ENCODE data around the gene SBNO2. TPM values are rescaled to one million over a fixed set of nuclear protein-coding genes. Genes with fewer than 3 reads are reported as not detected.

Gene SBNO2
- total and polyA plus RNA-seq, 4 donors, result 45.6 to 155 (median 95.9) TPM

GRCh38 chr19:1074544-1075283, 99.4 kb downstream of the SBNO2 start:
- TF ChIP-seq CTCF (IDR thresholded peaks at IDR 0.05; ENCODE audit: control extremely low read depth, extremely low read depth), result no peak
- Histone ChIP-seq H3K4me3 (no peak overlapping the region), H3K36me3 (ENCODE audit: control insufficient read depth in 4 of 4, insufficient read depth in 4 of 4, low read length in 4 of 4) (peaks cover 0 to 30% (median 0%) of the 10 kb centered on the region in 4 donors), H3K9ac (ENCODE audit: insufficient read depth in 1 of 2, low read length in 2 of 2) (no peak overlapping the region), H3K27ac (ENCODE audit: low read depth in 1 of 2, low read length in 1 of 2) (peak overlapping the region in 1 of 2 donors; percentile 61), H3K4me1 (ENCODE audit: control insufficient read depth in 5 of 5, insufficient read depth in 5 of 5, low read length in 5 of 5) (peaks cover 0 to 21% (median 0%) of the 10 kb centered on the region in 5 donors), H3K27me3 (ENCODE audit: control insufficient read depth in 3 of 3, insufficient read depth in 3 of 3, low read length in 2 of 3) (peaks cover 0 to 22% (median 19%) of the 10 kb centered on the region in 3 donors), H3K9me3 (ENCODE audit: control insufficient read depth in 4 of 4, insufficient read depth in 3 of 4, low read length in 3 of 4) (no peaks in the 10 kb centered on the region)
- DNase-seq, result peak in 1 of 3 donors; percentile 53
- ATAC-seq (ENCODE audit: insufficient read depth, low FRiP score), result peak; percentile 32
- WGBS, 2 donors, result 19 to 29% methylated on average over 17 to 54 of the region's 54 CpGs

DNA sequence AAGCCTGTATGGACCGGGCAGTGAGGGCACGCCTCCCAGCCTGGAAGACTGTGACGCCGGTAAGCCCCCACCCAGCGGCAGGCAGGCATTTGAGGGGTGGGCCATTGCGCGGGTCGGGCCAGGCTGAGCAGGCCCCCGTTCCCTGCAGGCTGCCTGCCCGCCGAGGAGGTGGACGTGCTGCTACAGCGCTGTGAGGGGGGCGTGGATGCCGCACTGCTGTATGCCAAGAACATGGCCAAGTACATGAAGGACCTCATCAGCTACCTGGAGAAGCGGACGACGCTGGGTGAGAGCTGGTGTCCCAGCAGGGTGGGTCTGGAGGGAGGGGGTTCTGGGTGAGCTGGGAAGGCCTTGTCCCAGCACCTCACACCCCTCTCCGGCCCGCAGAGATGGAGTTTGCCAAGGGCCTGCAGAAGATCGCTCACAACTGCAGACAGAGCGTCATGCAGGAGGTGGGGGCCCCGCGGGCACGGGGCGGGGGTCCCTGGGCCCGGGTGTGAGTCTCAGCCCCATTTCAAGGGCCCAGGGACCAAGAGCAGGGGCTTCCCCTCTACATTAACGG, 100.0 kb downstream of the SBNO2 start:
- Histone ChIP-seq H3K36me3 (ENCODE audit: control insufficient read depth in 4 of 4, insufficient read depth in 4 of 4, low read length in 4 of 4) (peaks cover 0 to 27% (median 0%) of the 10 kb centered on the region in 4 donors), H3K27ac (ENCODE audit: low read depth in 1 of 2, low read length in 1 of 2) (peak overlapping the region in 1 of 2 donors; percentile 26), H3K4me3 (no peak overlapping the region), H3K9me3 (ENCODE audit: control insufficient read depth in 4 of 4, insufficient read depth in 3 of 4, low read length in 3 of 4) (no peaks in the 10 kb centered on the region), H3K9ac (ENCODE audit: insufficient read depth in 1 of 2, low read length in 2 of 2) (no peak overlapping the region), H3K27me3 (ENCODE audit: control insufficient read depth in 3 of 3, insufficient read depth in 3 of 3, low read length in 2 of 3) (peaks cover 0 to 27% (median 25%) of the 10 kb centered on the region in 3 donors), H3K4me1 (ENCODE audit: control insufficient read depth in 5 of 5, insufficient read depth in 5 of 5, low read length in 5 of 5) (peaks cover 0 to 24% (median 0%) of the 10 kb centered on the region in 5 donors)
- no peak for TF ChIP-seq CTCF (IDR thresholded peaks at IDR 0.05; ENCODE audit: control extremely low read depth, extremely low read depth)
- DNase-seq (no peak), ATAC-seq (ENCODE audit: insufficient read depth, low FRiP score) (peak; percentile 12)
- WGBS, 2 donors, result 65 to 73% methylated on average over 22 to 28 of the region's 28 CpGs

DNA sequence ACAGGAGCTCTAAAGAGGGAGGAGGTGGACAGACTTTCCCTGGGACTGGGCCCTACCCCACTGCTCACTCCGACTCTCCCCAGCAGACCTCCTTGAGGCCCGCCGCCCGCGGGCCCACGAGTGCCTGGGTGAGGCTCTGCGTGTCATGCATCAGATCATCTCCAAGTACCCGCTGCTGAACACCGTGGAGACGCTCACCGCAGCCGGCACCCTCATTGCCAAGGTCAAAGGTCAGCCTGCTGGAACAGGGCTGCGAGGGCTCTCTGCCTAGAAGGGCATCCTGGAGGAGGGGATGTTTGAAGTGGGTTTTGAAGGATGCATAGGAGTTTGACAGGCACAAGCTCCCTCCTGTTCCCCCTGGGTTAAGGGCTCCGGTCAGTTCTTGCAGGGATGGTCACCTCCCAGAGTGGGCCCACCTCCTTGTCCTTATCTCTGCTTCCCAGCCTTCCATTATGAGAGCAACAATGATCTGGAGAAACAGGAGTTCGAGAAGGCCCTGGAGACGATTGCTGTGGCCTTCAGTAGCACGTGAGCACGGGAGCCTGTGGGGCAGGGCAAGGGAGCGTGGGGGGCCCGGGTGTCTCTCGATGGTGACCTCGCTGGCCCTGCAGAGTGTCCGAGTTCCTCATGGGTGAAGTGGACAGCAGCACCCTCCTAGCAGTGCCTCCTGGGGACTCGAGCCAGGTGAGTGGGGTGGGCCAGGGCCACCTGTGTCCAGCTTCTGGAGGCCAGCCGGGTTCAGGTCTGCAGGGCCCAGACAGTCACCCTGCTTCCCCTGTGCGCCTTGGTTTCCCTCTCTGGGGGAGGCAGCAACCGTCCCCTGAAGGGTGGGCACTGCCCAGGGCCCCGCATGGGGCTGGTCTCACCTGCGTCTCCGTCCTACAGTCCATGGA, 100.8 kb downstream of the SBNO2 start:
- H3K9ac ChIP-seq (ENCODE audit: insufficient read depth in 1 of 2, low read length in 2 of 2), result no peak overlapping the region
- DNase-seq, result no peak
- no peak overlapping the region for H3K4me3 ChIP-seq
- 92 to 94% methylated on average over 30 of the region's 30 CpGs for WGBS, 2 donors
- ATAC-seq (ENCODE audit: insufficient read depth, low FRiP score), result no peak
- peaks cover 0 to 27% (median 0%) of the 10 kb centered on the region in 4 donors for H3K36me3 ChIP-seq (ENCODE audit: control insufficient read depth in 4 of 4, insufficient read depth in 4 of 4, low read length in 4 of 4)
- no peaks in the 10 kb centered on the region for H3K9me3 ChIP-seq (ENCODE audit: control insufficient read depth in 4 of 4, insufficient read depth in 3 of 4, low read length in 3 of 4)
- H3K27me3 ChIP-seq (ENCODE audit: control insufficient read depth in 3 of 3, insufficient read depth in 3 of 3, low read length in 2 of 3), result peaks cover 0 to 33% (median 31%) of the 10 kb centered on the region in 3 donors
- no peak for TF ChIP-seq CTCF (IDR thresholded peaks at IDR 0.05; ENCODE audit: control extremely low read depth, extremely low read depth)
- H3K27ac ChIP-seq (ENCODE audit: low read depth in 1 of 2, low read length in 1 of 2), result peak overlapping the region in 1 of 2 donors; percentile 6
- H3K4me1 ChIP-seq (ENCODE audit: control insufficient read depth in 5 of 5, insufficient read depth in 5 of 5, low read length in 5 of 5), result peaks cover 0 to 25% (median 0%) of the 10 kb centered on the region in 5 donors
